ENCODE measurements around the gene S100A2. TPM values are rescaled to one million over a fixed set of nuclear protein-coding genes. Genes with fewer than 3 reads are reported as not detected.

S100A2 gene
- total and polyA plus RNA-seq, 2 of the 8 experiments (the other 6 are each of a cell fraction or from before 2014, with no cell fraction given) = 0.86 TPM; not detected in 1

GRCh38 chr1:153578936-153579335, 13.3 kb upstream of the S100A2 start:
- Histone ChIP-seq H2AFZ (ENCODE audit: low read length) (no peak overlapping the region), H3K56ac (replicated peaks; ENCODE audit: insufficient read length, low read depth, low read length) (no peak overlapping the region), H3K9ac (replicated peaks in 1 of 4; ENCODE audit: extremely low read depth in 1 of 4, low read depth in 3 of 4, low read length in 3 of 4) (no peak overlapping the region), H3K79me2 (ENCODE audit: control insufficient read depth in 1 of 2, insufficient read depth in 2 of 2, low read length in 2 of 2) (no peaks in the 10 kb centered on the region), H3K23me2 (ENCODE audit: low read depth, low read length) (no peaks in the 10 kb centered on the region; the same call in 1 of the 2 replicates), H2BK12ac (ENCODE audit: low read depth, low read length) (0 out of 2 replicates have a peak overlapping the region, but pooled peaks have one; percentile 70), H2BK5ac (ENCODE audit: low read depth, low read length) (no peak overlapping the region), H3K27me3 (replicated peaks in 1 of 4; ENCODE audit: control insufficient read depth in 3 of 4, extremely low read depth in 1 of 4, insufficient read depth in 3 of 4, low read length in 3 of 4) (no peaks in the 10 kb centered on the region), H4K5ac (ENCODE audit: insufficient read length, low read depth, low read length) (no peak overlapping the region), H3K27ac (ENCODE audit: low read depth, low read length) (no peak overlapping the region), H3K36me3 (ENCODE audit: control insufficient read depth in 2 of 4, insufficient read depth in 4 of 4, low read length in 3 of 4) (no peaks in the 10 kb centered on the region), H3K23ac (ENCODE audit: insufficient read length) (no peak overlapping the region), H3K4ac (replicated peaks; ENCODE audit: insufficient read length, low read depth, low read length) (no peak overlapping the region), H3K4me1 (replicated peaks in 1 of 4; ENCODE audit: control insufficient read depth in 3 of 4, insufficient read depth in 4 of 4, low read length in 3 of 4) (peaks cover 0 to 3% (median 0%) of the 10 kb centered on the region in 4 experiments; a peak in 2 of 7 replicates), H2BK20ac (ENCODE audit: low read length) (no peak overlapping the region), H2AK5ac (ENCODE audit: low read depth, low read length) (no peak overlapping the region), H2BK120ac (replicated peaks; ENCODE audit: low read depth, low read length) (no peak overlapping the region), H2BK15ac (ENCODE audit: low read length) (no peak overlapping the region), H3K79me1 (ENCODE audit: low read depth, low read length) (no peaks in the 10 kb centered on the region), H3K14ac (ENCODE audit: insufficient read length) (no peak overlapping the region), H3K9me3 (ENCODE audit: insufficient read depth in 2 of 2, low read depth in 1 of 2, low read length in 1 of 2) (peaks cover 0 to 12% of the 10 kb centered on the region in 2 experiments; a peak in 1 of 4 replicates), H4K91ac (replicated peaks; ENCODE audit: insufficient read length, low read length) (no peak overlapping the region), H4K20me1 (replicated peaks in 1 of 2; ENCODE audit: control insufficient read depth in 1 of 2, insufficient read depth in 2 of 2, low read length in 2 of 2) (no peaks in the 10 kb centered on the region), H3K18ac (ENCODE audit: extremely low read depth, low read length) (no peak overlapping the region), H4K8ac (ENCODE audit: extremely low read depth, insufficient read depth, low read length) (no peak overlapping the region), H3K4me2 (ENCODE audit: insufficient read depth in 1 of 2, low read depth in 2 of 2, low read length in 2 of 2) (no peak overlapping the region), H3K4me3 (ENCODE audit: extremely low read depth in 1 of 4, insufficient read depth in 2 of 4, low read depth in 3 of 4, low read length in 4 of 4) (no peak overlapping the region)
- DNase-seq (ENCODE audit: low read depth in 1 of 2, low spot score in 2 of 2) (no peak), FAIRE-seq (no peak)
- CTCF ChIA-PET (ENCODE audit: partially characterized antibody) = interaction anchor here (0.8 to 4.2 kb wide), 7 partner anchors 11 to 86 kb away, joined by 3 to 64 read pairs (median 4); partner anchors contain the start of genes S100A1, S100A13, S100A14 and S100A16
- 77% methylated on average over 3 of the region's 3 CpGs; no CpG with 5 or more reads in 1 of the 2 experiments for WGBS, 2 experiments (ENCODE audit: extremely low coverage in 1 of 2, insufficient coverage in 1 of 2, insufficient read length in 1 of 2, insufficient replicate concordance in 2 of 2, low coverage in 1 of 2, low lambda C conversion rate in 2 of 2, missing lambda C conversion rate in 1 of 2)
- POLR2A ChIA-PET (ENCODE audit: partially characterized antibody) = interaction anchor here (0.9 to 3.6 kb wide), 2 partner anchors 48 to 55 kb away, joined by 3 to 20 read pairs; partner anchors contain the start of genes CHTOP and S100A13
- TF ChIP-seq BCL11A (IDR thresholded peaks at IDR 0.05; ENCODE audit: low read depth in 2 of 2, low read length in 2 of 2) (no peak), EP300 (IDR thresholded peaks at IDR 0.05; ENCODE audit: borderline replicate concordance in 1 of 2, low read depth in 2 of 2, low read length in 2 of 2) (no peak), CHD2 (IDR thresholded peaks at IDR 0.05; ENCODE audit: low read length) (no peak), KDM1A (IDR thresholded peaks at IDR 0.05; ENCODE audit: borderline replicate concordance, low read length) (no peak), KDM5A (IDR thresholded peaks at IDR 0.05; ENCODE audit: low read length) (no peak), SIN3A (conservative IDR thresholded peaks at IDR 0.05 in 1 of 2, IDR thresholded peaks at IDR 0.05 in 1 of 2; ENCODE audit: low read depth in 1 of 2, low read length in 2 of 2) (no peak), EGR1 (IDR thresholded peaks at IDR 0.05; ENCODE audit: borderline replicate concordance, low read depth, low read length) (no peak), RXRA (IDR thresholded peaks at IDR 0.05; ENCODE audit: insufficient read depth, low read depth, low read length) (no peak), NANOG (IDR thresholded peaks at IDR 0.05; ENCODE audit: insufficient read depth, low read depth, low read length, poor library complexity, severe bottlenecking) (no peak), SP4 (IDR thresholded peaks at IDR 0.05; ENCODE audit: low read length) (no peak), MAFK (IDR thresholded peaks at IDR 0.05; ENCODE audit: low read depth, low read length) (no peak), JUN (IDR thresholded peaks at IDR 0.05; ENCODE audit: low read depth, low read length) (no peak), CEBPB (IDR thresholded peaks at IDR 0.05; ENCODE audit: low read depth, low read length) (no peak), EZH2 (IDR thresholded peaks at IDR 0.05; ENCODE audit: low read depth, low read length, severe bottlenecking) (no peak)
